ENCODE measurements around the gene ZNF223. TPM values are rescaled to one million over a fixed set of nuclear protein-coding genes. Genes with fewer than 3 reads are reported as not detected.

The ZNF223 gene
- total and polyA plus RNA-seq, 9 of the 15 experiments (the other 6 are each of a cell fraction or from before 2014, with no cell fraction given): 0.21 to 1.8 (median 0.71) TPM

- TF ChIP-seq TCF7L2 (IDR thresholded peaks at IDR 0.05; ENCODE audit: low read depth, low read length): no peak
- TF ChIP-seq ZNF76 (CRISPR knock-in tag; IDR thresholded peaks at IDR 0.05; ENCODE audit: borderline replicate concordance): no peak
- 0 out of 2 replicates have a peak, but pooled peaks have one; percentile 34 for TF ChIP-seq POLR2H (tag; IDR thresholded peaks at IDR 0.05; ENCODE audit: low read depth)
- TF ChIP-seq ZBTB12 (CRISPR knock-in tag; IDR thresholded peaks at IDR 0.05): peak; percentile 83
- no peak for TF ChIP-seq SIN3A (IDR thresholded peaks at IDR 0.05; ENCODE audit: borderline replicate concordance in 2 of 2, control insufficient read depth in 1 of 2, low read depth in 2 of 2, low read length in 2 of 2)
- TF ChIP-seq, protein P1, sequence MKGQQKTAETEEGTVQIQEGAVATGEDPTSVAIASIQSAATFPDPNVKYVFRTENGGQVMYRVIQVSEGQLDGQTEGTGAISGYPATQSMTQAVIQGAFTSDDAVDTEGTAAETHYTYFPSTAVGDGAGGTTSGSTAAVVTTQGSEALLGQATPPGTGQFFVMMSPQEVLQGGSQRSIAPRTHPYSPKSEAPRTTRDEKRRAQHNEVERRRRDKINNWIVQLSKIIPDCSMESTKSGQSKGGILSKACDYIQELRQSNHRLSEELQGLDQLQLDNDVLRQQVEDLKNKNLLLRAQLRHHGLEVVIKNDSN (CRISPR knock-in tag; IDR thresholded peaks at IDR 0.05): no peak
- no peak for TF ChIP-seq TRIM25 (IDR thresholded peaks at IDR 0.05; ENCODE audit: borderline replicate concordance)
- TF ChIP-seq, protein P2, sequence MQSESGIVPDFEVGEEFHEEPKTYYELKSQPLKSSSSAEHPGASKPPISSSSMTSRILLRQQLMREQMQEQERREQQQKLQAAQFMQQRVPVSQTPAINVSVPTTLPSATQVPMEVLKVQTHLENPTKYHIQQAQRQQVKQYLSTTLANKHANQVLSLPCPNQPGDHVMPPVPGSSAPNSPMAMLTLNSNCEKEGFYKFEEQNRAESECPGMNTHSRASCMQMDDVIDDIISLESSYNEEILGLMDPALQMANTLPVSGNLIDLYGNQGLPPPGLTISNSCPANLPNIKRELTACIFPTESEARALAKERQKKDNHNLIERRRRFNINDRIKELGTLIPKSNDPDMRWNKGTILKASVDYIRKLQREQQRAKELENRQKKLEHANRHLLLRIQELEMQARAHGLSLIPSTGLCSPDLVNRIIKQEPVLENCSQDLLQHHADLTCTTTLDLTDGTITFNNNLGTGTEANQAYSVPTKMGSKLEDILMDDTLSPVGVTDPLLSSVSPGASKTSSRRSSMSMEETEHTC (IDR thresholded peaks at IDR 0.05): no peak
- no peak for TF ChIP-seq ZNF830 (CRISPR knock-in tag; IDR thresholded peaks at IDR 0.05)
- no peak for TF ChIP-seq SMARCE1 (IDR thresholded peaks at IDR 0.05)
- peak; percentile 54 for TF ChIP-seq L3MBTL2 (IDR thresholded peaks at IDR 0.05)
- TF ChIP-seq NCOA4 (IDR thresholded peaks at IDR 0.05; ENCODE audit: partially characterized antibody): no peak
- TF ChIP-seq JUN (IDR thresholded peaks at IDR 0.05; ENCODE audit: borderline replicate concordance, low read depth, low read length): 0 out of 2 replicates have a peak, but pooled peaks have one; percentile 30
- TF ChIP-seq JUN (CRISPR knock-in tag; IDR thresholded peaks at IDR 0.05; ENCODE audit: borderline replicate concordance): no peak
- TF ChIP-seq TAL1 (IDR thresholded peaks at IDR 0.05): no peak
- TF ChIP-seq ZNF436 (CRISPR knock-in tag; IDR thresholded peaks at IDR 0.05): no peak
- no peak for TF ChIP-seq ZNF347 (CRISPR knock-in tag; IDR thresholded peaks at IDR 0.05; ENCODE audit: low read depth)
- TF ChIP-seq POLR2B (IDR thresholded peaks at IDR 0.05; ENCODE audit: low read depth, partially characterized antibody): peak; percentile 57
- TF ChIP-seq POLR2AphosphoS2 (IDR thresholded peaks at IDR 0.05; ENCODE audit: low read length): no peak
- no peak for TF ChIP-seq IFI16 (CRISPR knock-in tag; IDR thresholded peaks at IDR 0.05)
These were observed 26.5 kb upstream of the ZNF223 start, which contains the start of gene ZNF222 (continued) for GRCh38 chr19:44025217-44025936.
